Measurements from ENCODE around the gene CCIN.

The CCIN gene

GRCh38 chr9:36150574-36151315 lies 18.4 kb upstream of the CCIN start:
- H3K27me3 ChIP-seq (ENCODE audit: low read length), result no peaks in the 10 kb centered on the region
- H3K4me3 ChIP-seq (ENCODE audit: insufficient read depth, low read length, poor library complexity, severe bottlenecking), result no peak overlapping the region
- no peaks in the 10 kb centered on the region for H4K20me1 ChIP-seq (ENCODE audit: low read depth, low read length)
- H3K79me2 ChIP-seq (ENCODE audit: insufficient read depth, low read length), result no peaks in the 10 kb centered on the region
- no peaks in the 10 kb centered on the region for H3K9me3 ChIP-seq (ENCODE audit: insufficient read depth, low read length)
- no peak overlapping the region for H3K4me2 ChIP-seq (ENCODE audit: low read depth, low read length, poor library complexity, severe bottlenecking)
- H3K9me2 ChIP-seq (replicated peaks; ENCODE audit: insufficient read depth, low read length), result no peaks in the 10 kb centered on the region
- H3K36me3 ChIP-seq (ENCODE audit: low read length), result no peaks in the 10 kb centered on the region
- H3K9ac ChIP-seq (ENCODE audit: low read length), result no peak overlapping the region
- no peaks in the 10 kb centered on the region for H3F3A ChIP-seq (ENCODE audit: insufficient read depth)
- H2AFZ ChIP-seq (ENCODE audit: low read depth, low read length, severe bottlenecking), result no peak overlapping the region
- H3K27ac ChIP-seq (ENCODE audit: low read depth, low read length), result no peak overlapping the region
- TF ChIP-seq CTCF (IDR thresholded peaks at IDR 0.05; ENCODE audit: insufficient read depth, low read length, poor library complexity, severe bottlenecking), result no peak
- no peak for TF ChIP-seq EZH2phosphoT487 (conservative IDR thresholded peaks at IDR 0.05; ENCODE audit: low read length)

DNA sequence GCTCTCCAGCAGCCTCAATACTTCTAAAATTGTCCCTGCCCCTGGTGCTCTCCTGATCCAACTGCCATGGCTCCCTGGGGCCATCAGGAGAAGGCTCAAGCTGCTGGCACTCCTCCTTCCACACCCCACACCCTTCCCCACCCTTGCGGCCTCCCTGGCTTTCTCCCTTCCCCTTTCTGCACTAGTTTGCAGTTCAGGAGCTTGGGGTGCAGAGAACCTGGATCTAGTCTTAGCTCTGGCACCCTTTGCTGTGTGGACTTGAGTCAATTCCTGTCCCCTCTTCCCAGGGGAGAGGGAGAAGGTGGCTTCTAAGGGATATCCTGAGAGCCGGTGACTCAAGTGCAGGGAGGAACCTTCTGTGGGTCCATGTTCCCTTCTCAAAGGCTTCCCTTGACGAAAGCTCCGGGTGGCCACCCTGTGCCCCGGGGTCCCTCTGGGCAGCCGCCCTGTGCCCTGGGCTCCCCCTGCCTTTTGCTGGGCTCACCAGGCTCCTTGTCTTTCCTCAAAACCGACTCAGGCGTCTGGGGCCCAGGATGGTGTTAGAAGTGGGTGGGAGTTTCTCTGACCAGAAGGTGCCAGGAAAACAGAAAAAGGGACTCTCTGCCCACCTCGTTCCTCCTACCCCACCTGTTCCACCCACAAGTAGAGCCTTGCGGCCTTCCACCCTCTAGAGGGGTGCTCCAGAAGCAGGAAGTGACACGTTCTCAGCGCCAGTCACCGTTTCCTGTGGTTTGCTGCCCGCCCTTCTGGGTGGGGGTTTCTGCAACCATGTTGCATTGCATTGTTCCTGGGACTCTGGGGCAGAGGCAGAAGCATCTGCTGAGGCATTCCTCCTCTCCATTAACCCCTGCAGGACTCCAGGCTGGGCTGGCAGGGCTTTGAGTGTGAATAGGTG lies 17.6 kb upstream of the CCIN start:
- H3K4me3 ChIP-seq (ENCODE audit: insufficient read depth, low read length, poor library complexity, severe bottlenecking), result peak overlapping the region; percentile 15
- H3K36me3 ChIP-seq (ENCODE audit: low read length), result no peaks in the 10 kb centered on the region
- no peaks in the 10 kb centered on the region for H3K9me2 ChIP-seq (replicated peaks; ENCODE audit: insufficient read depth, low read length)
- no peaks in the 10 kb centered on the region for H3F3A ChIP-seq (ENCODE audit: insufficient read depth)
- peak overlapping the region; percentile 33 for H3K9ac ChIP-seq (ENCODE audit: low read length)
- TF ChIP-seq CTCF (IDR thresholded peaks at IDR 0.05; ENCODE audit: insufficient read depth, low read length, poor library complexity, severe bottlenecking) (no peak), EZH2phosphoT487 (conservative IDR thresholded peaks at IDR 0.05; ENCODE audit: low read length) (no peak)
- H4K20me1 ChIP-seq (ENCODE audit: low read depth, low read length), result no peaks in the 10 kb centered on the region
- peak overlapping the region; percentile 9 for H3K27ac ChIP-seq (ENCODE audit: low read depth, low read length)
- no peaks in the 10 kb centered on the region for H3K9me3 ChIP-seq (ENCODE audit: insufficient read depth, low read length)
- peak overlapping the region; percentile 50 for H2AFZ ChIP-seq (ENCODE audit: low read depth, low read length, severe bottlenecking)
- no peaks in the 10 kb centered on the region for H3K27me3 ChIP-seq (ENCODE audit: low read length)
- peak overlapping the region; percentile 47 for H3K4me2 ChIP-seq (ENCODE audit: low read depth, low read length, poor library complexity, severe bottlenecking)
- no peaks in the 10 kb centered on the region for H3K79me2 ChIP-seq (ENCODE audit: insufficient read depth, low read length)

DNA sequence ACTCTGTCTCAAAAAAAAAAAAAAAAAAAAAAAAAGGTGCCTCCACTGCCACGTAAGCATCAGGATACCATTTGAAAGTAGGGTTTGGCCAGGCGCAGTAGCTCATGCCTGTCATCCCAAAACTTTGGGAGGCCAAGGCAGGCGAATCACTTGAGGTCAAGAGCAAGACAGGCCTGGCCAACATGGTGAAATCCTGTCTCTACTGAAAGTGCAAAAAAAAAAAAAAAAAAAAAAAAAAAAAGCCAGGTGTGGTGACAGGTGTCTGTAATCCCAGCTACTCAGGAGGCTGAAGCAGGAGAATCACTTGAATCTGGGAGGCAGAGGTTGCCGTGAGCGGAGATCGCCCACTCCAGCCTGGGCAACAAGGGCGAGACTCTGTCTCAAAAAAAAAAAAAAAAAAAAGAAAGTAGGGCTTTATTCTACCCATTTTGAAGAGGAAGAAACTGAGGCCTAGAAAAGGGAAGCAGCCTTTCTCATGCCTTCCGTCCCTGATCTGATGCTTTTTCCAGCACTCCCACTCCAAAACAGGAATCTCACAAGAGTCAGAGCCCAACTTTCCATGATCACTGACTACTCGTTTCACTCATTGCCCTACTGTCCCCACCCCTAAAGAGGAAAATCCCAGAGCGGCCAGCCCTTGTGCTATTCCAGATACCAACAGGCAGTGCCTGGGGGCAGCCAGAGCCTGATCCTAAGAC lies 16.3 kb upstream of the CCIN start:
- Histone ChIP-seq H3K36me3 (ENCODE audit: low read length) (no peaks in the 10 kb centered on the region), H3K9ac (ENCODE audit: low read length) (no peak overlapping the region), H3K4me2 (ENCODE audit: low read depth, low read length, poor library complexity, severe bottlenecking) (no peak overlapping the region), H3K9me2 (replicated peaks; ENCODE audit: insufficient read depth, low read length) (no peaks in the 10 kb centered on the region), H3K4me3 (ENCODE audit: insufficient read depth, low read length, poor library complexity, severe bottlenecking) (no peak overlapping the region), H2AFZ (ENCODE audit: low read depth, low read length, severe bottlenecking) (no peak overlapping the region), H3K27ac (ENCODE audit: low read depth, low read length) (no peak overlapping the region), H3K9me3 (ENCODE audit: insufficient read depth, low read length) (no peaks in the 10 kb centered on the region), H3K79me2 (ENCODE audit: insufficient read depth, low read length) (no peaks in the 10 kb centered on the region), H3F3A (ENCODE audit: insufficient read depth) (no peaks in the 10 kb centered on the region), H4K20me1 (ENCODE audit: low read depth, low read length) (no peaks in the 10 kb centered on the region), H3K27me3 (ENCODE audit: low read length) (no peaks in the 10 kb centered on the region)
- TF ChIP-seq EZH2phosphoT487 (conservative IDR thresholded peaks at IDR 0.05; ENCODE audit: low read length) (no peak), CTCF (IDR thresholded peaks at IDR 0.05; ENCODE audit: insufficient read depth, low read length, poor library complexity, severe bottlenecking) (no peak)
